Transverse colon (tissue), 4 donors: Measurements from ENCODE around the gene LRP1B. TPM values are rescaled to one million over a fixed set of nuclear protein-coding genes. Genes with fewer than 3 reads are reported as not detected.

Experiments
- DNase-seq: peaks from one replicate; pipeline ENCODE4 v3.0.0-alpha.2; 2019
- H3K27ac ChIP-seq, 4 donors: fragments of 200-600 bp; sonication (generic); 2 replicates each; pipeline ENCODE4 v1.5.1; 2016 to 2018; ENCODE audit warnings: inconsistent platforms in 4 of 4
- H3K27me3 ChIP-seq: fragments of 200-600 bp; sonication (generic); 2 replicates; pipeline ENCODE4 v1.5.1; 2017; ENCODE audit warnings: inconsistent platforms
- H3K36me3 ChIP-seq, 4 donors: fragments of 200-600 bp; sonication (generic); 2 replicates each; pipeline ENCODE4 v1.5.1; 2017 to 2019; ENCODE audit warnings: inconsistent platforms in 4 of 4
- H3K4me1 ChIP-seq, 4 donors: fragments of 200-600 bp; sonication (generic); 2 replicates each; pipeline ENCODE4 v1.5.1; 2017 to 2020; ENCODE audit warnings: inconsistent platforms in 4 of 4
- H3K4me3 ChIP-seq, 4 donors: fragments of 200-600 bp; sonication (generic); 1 replicate in 1 of 4; 2 replicates in 3 of 4; pipeline versions ENCODE4 v1.5.1 to v1.6.1; 2017 to 2019; ENCODE audit warnings: inconsistent platforms in 4 of 4
- H3K9me3 ChIP-seq, 2 donors: fragments of 200-600 bp; sonication (generic); 2 replicates each; pipeline ENCODE4 v1.5.1; 2017 to 2019; ENCODE audit warnings: inconsistent platforms in 2 of 2
- EP300 ChIP-seq: sonication (generic); formaldehyde crosslinking; IDR thresholded peaks from one replicate; pipeline ENCODE4 v1.6.1; 2017; ENCODE audit warnings: antibody characterized with exemption, low read depth
- POLR2A ChIP-seq: fragments of 450-650 bp; IDR thresholded peaks from one replicate; pipeline ENCODE4 v1.6.1; 2016; ENCODE audit warnings: antibody characterized with exemption, mild to moderate bottlenecking, moderate library complexity
- POLR2AphosphoS5 ChIP-seq, 3 donors: sonication (generic); formaldehyde crosslinking; IDR thresholded peaks; one replicate each; pipeline ENCODE4 v1.6.1; 2016; ENCODE audit warnings: antibody characterized with exemption in 3 of 3
- WGBS, 2 donors: methylation state at CpG; one replicate each; pipeline ENCODE4 v1.1.5; 2018; ENCODE audit warnings: low coverage in 1 of 2; 5-methylcytosine and 5-hydroxymethylcytosine counted together
- in situ Hi-C, 4 donors: fragments of 200-750 bp; cut with MboI; loops; one replicate each; pipeline versions ENCODE4 v1.15.0 to v1.15.1; 2017; ENCODE audit warnings: low sequenced_read_pairs in 3 of 4, low pct_ligation_motif_present in 1 of 4, low pct_unique_long_range_greater_than_20kb in 1 of 4
- intact Hi-C: fragments of 100-400 bp; cut with DNase I; formaldehyde crosslinking; loops from one replicate; pipeline ENCODE4 v1.15.1; 2023; ENCODE audit warnings: low total_unique reads
- total RNA-seq, 4 donors: library from RNA; depleted of rRNA; stranded (reverse); fragments of >200 nt; gene quantifications; one replicate each; pipeline ENCODE4 v1.1.0, GENCODE V29; 2016
- TF ChIP-seq, protein P1 (sequence below), 5 experiments: fragments of 200-600 bp in 3 of 5; fragments of 450-650 bp in 2 of 5; sonication (generic) in 3 of 5; IDR thresholded peaks; 1 replicate in 2 of 5; 2 replicates in 3 of 5; pipeline ENCODE4 v1.5.1; 2016 to 2017; ENCODE audit warnings: antibody characterized with exemption in 5 of 5, inconsistent platforms in 3 of 5, mild to moderate bottlenecking in 2 of 5, moderate library complexity in 1 of 5

The LRP1B gene
- 1 to 10 TPM in 1 of 4 donors, under 1 TPM in 2, not detected in 1; 0.48 to 5.4 (median 0.82) TPM for total RNA-seq

DNA sequence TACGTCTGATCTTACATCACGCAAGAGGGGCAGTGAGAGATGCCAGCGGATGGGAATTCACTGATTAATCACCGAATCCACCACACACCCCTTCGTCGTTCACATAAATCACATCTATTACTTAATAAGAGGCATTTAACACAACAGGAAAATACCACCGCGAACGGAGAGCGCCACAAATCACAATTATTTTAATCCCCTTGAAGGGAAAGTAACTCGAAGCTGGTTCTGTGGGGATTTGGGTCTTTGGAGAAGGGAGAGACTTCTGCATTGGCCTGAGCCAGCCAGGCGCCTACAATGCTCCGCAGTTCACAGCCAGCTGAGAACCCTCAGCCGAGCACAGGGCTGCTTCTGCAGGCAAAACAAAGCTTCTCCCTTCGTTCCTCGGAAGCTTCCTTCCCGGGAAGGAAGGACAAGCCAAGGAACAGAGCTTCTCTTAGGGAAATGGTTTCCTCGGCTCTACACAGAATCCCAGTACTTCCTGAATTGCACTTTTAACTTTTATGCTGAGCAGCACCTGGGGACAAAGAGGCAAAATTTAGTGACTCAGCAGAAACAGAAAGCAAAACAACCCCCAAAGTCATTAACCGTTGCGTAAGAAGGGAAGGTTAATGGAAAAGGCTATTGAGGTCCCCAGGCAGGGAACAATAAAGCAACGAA is at the start of gene LRP1B:
Gene LRP1B (minus strand): TSS at position 7 of the 660 bp plus-strand sequence. CDS start 287 bp downstream, outside the sequence.
- TF ChIP-seq POLR2AphosphoS5 (IDR thresholded peaks at IDR 0.05) (no peak), EP300 (no peak), POLR2A (no peak)
- TF ChIP-seq, protein P1, sequence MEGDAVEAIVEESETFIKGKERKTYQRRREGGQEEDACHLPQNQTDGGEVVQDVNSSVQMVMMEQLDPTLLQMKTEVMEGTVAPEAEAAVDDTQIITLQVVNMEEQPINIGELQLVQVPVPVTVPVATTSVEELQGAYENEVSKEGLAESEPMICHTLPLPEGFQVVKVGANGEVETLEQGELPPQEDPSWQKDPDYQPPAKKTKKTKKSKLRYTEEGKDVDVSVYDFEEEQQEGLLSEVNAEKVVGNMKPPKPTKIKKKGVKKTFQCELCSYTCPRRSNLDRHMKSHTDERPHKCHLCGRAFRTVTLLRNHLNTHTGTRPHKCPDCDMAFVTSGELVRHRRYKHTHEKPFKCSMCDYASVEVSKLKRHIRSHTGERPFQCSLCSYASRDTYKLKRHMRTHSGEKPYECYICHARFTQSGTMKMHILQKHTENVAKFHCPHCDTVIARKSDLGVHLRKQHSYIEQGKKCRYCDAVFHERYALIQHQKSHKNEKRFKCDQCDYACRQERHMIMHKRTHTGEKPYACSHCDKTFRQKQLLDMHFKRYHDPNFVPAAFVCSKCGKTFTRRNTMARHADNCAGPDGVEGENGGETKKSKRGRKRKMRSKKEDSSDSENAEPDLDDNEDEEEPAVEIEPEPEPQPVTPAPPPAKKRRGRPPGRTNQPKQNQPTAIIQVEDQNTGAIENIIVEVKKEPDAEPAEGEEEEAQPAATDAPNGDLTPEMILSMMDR (IDR thresholded peaks at IDR 0.05), result no peak
- intact Hi-C loops, result no loop called here
- H3K27ac ChIP-seq, result peak within 1 kb of the TSS in 3 of 4 donors; percentile 10 to 26 (median 15)
- peak within 1 kb of the TSS; percentile 30 to 52 (median 38) for H3K4me3 ChIP-seq
- H3K27me3 ChIP-seq, result peaks cover 54% of the 10 kb centered on the region
- in situ Hi-C loops, result no loop called here
- peaks cover 0 to 20% (median 10%) of the 10 kb centered on the region in 4 donors for H3K4me1 ChIP-seq
- 0 to 4% methylated on average over 18 to 21 of the region's 21 CpGs for WGBS, 2 donors
- H3K9me3 ChIP-seq, result no peaks in the 10 kb centered on the region
- H3K36me3 ChIP-seq, result no peaks in the 10 kb centered on the region
- no peak for DNase-seq

DNA sequence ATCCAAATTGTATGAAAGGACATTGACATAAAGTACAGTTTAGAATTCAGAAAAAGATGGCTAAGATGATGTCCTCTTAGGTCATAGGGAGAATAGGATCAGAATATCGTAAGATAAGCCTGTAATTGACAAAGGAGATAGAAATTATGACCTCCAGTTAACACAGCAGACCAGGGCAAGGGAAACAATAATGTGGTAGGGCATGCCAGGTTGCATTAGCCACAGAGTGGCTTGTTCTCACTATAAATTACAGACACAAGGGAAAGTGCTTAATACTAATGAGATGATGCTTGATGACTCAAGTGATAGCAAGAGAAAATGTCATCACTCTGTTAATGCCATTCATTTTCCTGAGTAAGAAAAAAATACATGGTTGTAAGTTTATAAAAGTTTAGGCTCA is 48.9 kb upstream of the LRP1B start:
- H3K36me3 ChIP-seq, result no peaks in the 10 kb centered on the region
- no peak for DNase-seq
- 50 to 86% methylated on average over 1 of the region's 1 CpG for WGBS, 2 donors
- no peaks in the 10 kb centered on the region for H3K4me1 ChIP-seq
- no peaks in the 10 kb centered on the region for H3K9me3 ChIP-seq
- H3K27me3 ChIP-seq, result no peaks in the 10 kb centered on the region
- intact Hi-C loops, result no loop called here
- TF ChIP-seq POLR2AphosphoS5 (IDR thresholded peaks at IDR 0.05) (no peak), POLR2A (no peak), EP300 (no peak)
- TF ChIP-seq, protein P1 (IDR thresholded peaks at IDR 0.05), result no peak
- no peak overlapping the region for H3K4me3 ChIP-seq
- in situ Hi-C loops, result no loop called here
- no peak overlapping the region for H3K27ac ChIP-seq

DNA sequence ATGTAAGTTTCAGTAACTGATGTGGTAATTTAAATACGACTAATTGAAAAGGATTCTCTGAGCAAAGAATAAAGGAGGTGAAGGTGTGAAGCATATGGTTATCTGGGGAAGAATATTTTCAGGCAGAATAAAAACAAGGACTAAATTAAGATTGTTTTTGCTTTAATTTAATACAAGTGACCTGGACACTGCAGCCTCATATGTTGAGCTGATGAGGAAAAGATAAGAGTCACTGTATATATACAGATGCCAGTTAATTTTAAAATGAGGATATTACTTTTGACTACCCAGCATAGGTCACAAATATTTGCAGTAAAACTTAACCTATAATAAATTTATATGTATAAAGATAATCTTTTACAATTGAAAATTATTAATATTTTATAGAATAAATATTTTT is 47.8 kb upstream of the LRP1B start:
- DNase-seq, result no peak
- in situ Hi-C loops (no loop called here), intact Hi-C loops (no loop called here)
- 79 to 84% methylated on average over 1 of the region's 1 CpG for WGBS, 2 donors
- no peaks in the 10 kb centered on the region for H3K27me3 ChIP-seq
- TF ChIP-seq, protein P1 (IDR thresholded peaks at IDR 0.05), result no peak
- TF ChIP-seq POLR2A (no peak), POLR2AphosphoS5 (IDR thresholded peaks at IDR 0.05) (no peak), EP300 (no peak)
- H3K4me3 ChIP-seq, result no peak overlapping the region
- no peak overlapping the region for H3K27ac ChIP-seq
- no peaks in the 10 kb centered on the region for H3K4me1 ChIP-seq
- H3K9me3 ChIP-seq, result no peaks in the 10 kb centered on the region
- H3K36me3 ChIP-seq, result no peaks in the 10 kb centered on the region

DNA sequence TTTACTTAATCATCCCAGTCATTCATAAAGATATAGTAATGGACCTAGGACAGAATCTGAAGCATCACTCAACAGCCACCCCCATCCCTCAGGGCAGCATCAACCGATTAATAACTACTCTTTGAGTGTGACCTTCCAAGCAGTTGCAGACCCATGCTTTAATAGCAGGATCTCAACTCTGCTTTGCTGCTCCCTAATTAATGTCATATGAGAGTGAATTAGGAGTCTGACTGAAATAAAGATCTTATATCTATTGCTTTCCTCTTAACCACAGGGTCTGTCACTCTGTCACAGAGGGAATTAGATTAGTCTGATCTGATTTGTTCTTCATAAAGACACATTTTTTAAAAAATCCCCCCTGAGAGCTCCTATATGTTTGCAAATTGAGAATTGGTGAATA is 46.1 kb upstream of the LRP1B start:
- DNase-seq, result no peak
- H3K4me1 ChIP-seq, result no peaks in the 10 kb centered on the region
- no peaks in the 10 kb centered on the region for H3K9me3 ChIP-seq
- no peaks in the 10 kb centered on the region for H3K36me3 ChIP-seq
- H3K27me3 ChIP-seq, result no peaks in the 10 kb centered on the region
- no peak overlapping the region for H3K4me3 ChIP-seq
- H3K27ac ChIP-seq, result no peak overlapping the region
- in situ Hi-C loops, result no loop called here
- intact Hi-C loops, result no loop called here
- WGBS, 2 donors, result 43 to 67% methylated on average over 1 of the region's 1 CpG
- no peak for TF ChIP-seq POLR2A
- TF ChIP-seq POLR2AphosphoS5 (IDR thresholded peaks at IDR 0.05), result no peak
- TF ChIP-seq, protein P1 (IDR thresholded peaks at IDR 0.05), result no peak
